GM12874 (cell line): ENCODE results near the gene PDE11A.

Experiments used
- TF ChIP-seq, protein P1 (sequence below): IDR thresholded peaks from 2 replicates; pipeline ENCODE4 v1.5.1; 2011; ENCODE audit warnings: low read depth, mild to moderate bottlenecking, control low read depth, low read length, moderate library complexity; ENCODE audit not compliant: insufficient read depth

The PDE11A gene

DNA sequence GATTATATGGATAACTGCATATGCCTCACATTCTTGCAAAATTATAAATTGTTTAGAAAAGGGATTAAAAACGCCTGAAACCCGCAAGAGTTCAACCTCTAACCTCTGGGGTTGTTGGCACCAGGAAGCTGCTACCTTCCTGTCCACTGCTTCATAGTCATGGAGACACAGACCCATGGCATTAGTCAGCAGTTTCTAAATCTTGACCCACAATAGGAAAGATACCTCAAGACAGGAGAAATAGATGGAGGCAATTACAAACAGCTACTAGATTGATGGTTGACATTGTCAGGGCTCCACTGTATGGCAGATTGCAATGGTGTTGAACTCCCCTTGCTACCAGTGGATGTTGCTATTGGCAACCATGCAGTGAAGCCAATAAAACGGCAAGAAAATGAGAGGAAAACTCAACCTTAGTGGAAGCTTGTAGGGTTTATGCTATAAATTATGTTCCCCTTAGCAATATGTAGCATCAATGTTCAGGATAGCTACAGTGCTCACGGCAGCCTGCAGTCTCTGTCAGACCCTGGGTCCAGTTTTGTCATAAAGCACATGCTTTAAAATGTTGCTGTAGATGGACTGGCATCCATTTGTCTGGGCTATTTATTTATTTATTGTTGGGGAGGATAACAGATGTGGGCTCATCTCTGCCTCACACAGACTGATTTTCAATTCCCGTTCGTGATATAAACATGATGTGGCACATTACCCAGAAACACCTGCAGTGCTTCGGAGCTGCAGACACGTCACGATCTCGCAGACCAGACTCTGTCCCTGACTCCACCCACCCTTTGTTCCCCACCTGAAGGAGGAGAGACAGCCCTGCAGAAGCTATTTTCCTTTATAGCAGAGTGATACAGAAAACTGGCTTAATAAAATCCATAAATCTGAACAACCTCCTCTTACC, 446.6 kb downstream of the PDE11A start:
- TF ChIP-seq, protein P1, sequence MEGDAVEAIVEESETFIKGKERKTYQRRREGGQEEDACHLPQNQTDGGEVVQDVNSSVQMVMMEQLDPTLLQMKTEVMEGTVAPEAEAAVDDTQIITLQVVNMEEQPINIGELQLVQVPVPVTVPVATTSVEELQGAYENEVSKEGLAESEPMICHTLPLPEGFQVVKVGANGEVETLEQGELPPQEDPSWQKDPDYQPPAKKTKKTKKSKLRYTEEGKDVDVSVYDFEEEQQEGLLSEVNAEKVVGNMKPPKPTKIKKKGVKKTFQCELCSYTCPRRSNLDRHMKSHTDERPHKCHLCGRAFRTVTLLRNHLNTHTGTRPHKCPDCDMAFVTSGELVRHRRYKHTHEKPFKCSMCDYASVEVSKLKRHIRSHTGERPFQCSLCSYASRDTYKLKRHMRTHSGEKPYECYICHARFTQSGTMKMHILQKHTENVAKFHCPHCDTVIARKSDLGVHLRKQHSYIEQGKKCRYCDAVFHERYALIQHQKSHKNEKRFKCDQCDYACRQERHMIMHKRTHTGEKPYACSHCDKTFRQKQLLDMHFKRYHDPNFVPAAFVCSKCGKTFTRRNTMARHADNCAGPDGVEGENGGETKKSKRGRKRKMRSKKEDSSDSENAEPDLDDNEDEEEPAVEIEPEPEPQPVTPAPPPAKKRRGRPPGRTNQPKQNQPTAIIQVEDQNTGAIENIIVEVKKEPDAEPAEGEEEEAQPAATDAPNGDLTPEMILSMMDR: no peak

DNA sequence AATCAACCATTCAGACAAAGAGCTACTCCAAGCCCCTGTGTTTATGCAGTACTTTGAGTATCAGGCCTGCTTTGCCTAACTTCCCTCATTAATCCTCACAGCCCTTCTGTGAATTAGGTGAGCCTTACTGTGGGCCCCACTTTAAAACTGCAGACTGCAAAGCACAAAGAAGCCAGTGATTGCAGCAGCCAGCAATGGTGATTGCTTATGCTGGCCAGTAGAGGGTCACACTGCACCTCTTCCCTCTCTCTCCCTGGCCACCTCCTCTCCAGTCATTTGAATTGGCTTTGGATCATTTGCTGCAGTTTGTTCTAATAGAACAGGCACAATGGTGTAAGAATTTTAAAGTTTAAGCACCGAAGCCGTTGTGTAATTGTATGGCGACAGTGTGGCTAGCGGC, 450.1 kb downstream of the PDE11A start:
- TF ChIP-seq, protein P1: peak; percentile 35; the same call in 1 of the 2 replicates

DNA sequence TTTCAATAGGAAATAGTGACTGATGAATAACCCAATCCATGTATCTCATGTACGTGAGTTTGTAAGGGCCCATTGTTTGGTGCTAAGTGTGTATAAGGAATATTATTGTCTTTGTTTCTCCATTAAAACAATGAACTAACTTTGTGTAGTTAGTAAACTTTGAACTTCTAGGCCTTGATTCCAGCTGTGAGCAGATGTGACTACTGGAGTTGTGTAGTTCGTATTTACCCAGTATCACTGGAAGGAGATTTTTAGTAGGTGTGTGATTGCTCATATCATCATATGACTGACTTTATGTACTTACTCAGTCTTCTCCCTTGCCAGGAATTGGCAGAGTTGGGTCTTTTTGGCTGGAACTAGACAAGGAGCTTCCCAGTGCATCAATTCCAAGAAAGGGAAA, 452.6 kb downstream of the PDE11A start:
- TF ChIP-seq, protein P1: no peak

DNA sequence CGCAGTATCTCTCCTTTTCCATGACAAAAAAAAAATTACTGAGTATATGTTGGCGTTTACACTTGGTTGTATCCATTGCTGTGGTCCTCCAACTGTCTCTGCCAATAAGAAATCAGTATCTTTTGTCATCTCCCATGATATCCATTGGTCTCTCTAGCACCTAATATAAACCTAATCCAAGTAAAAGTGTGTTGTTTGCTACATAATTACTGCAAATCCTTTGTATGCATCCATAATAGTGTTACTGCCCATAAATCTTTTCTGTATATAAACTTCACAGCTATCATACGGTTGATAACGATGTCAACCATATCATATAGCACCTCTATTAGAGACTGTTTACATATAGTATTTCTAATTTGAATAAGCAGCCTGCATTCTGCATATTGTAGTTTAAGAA, 453.1 kb downstream of the PDE11A start:
- TF ChIP-seq, protein P1: no peak

DNA sequence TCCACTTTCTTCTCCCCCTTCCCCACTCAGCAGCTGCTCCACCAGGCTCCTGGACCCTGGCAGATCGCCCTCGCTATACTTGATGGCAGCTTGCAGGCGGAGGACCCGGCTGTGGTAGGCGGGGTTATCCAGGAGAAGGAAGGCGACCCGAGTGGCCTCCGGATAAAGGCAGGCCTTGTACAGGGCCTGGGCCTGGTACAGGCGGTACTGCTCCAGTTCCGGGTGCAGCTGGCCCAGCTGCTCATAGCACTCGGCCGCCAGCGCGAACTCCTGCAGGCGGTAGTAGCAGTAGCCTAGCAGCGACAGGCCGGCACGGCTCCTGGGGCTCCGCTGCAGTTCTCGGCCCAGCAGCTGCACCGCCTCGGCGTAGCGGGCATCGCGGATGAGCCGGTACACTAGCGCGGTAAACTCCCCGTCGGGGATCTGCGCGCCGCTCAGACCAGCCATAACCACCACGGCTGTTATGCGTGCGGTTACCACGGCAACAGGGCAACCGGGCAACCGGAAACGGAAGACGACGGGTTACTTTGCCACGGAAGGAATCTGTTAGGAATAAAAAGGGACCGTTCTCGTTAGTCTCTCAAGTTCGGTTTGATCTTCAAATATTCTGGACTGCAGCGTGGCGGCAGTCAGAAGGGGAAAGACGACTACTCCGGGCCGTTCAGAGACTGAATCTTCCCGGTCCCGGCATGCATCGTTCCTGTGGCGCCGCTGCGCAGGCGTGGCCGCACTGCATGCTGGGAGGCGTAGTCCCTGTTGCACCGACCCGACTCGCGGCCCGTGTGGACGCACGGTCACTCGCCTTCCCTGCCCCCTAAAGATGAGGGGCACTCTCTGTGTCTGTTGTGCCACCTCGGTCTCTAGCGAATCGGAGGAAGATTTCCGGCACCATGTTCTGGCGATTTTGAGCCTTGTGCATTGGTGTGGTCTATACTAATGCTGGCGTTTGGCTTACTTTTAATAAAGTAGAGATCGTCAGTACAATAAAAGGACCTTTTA, 454.0 kb downstream of the PDE11A start:
- TF ChIP-seq, protein P1: no peak

DNA sequence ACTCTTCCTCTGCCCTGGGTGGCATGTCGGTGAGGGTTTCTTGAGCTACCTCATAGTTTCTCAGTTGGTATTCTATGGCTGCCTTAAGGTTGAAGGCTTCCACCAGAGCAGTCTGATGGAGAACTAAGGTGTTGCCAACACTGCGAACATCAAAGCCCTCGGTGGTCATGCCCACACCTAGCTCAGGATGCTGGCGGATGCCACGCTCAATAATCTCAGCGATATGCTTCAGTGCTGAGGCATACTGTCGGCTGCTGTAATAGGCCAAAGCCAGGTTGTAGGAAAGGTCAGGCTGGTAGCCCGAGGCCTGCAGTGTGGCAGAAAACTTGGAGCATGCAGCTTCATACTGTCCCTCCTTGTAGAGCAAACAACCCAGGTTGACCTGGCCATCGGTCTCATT, 454.7 kb downstream of the PDE11A start:
- TF ChIP-seq, protein P1: no peak

DNA sequence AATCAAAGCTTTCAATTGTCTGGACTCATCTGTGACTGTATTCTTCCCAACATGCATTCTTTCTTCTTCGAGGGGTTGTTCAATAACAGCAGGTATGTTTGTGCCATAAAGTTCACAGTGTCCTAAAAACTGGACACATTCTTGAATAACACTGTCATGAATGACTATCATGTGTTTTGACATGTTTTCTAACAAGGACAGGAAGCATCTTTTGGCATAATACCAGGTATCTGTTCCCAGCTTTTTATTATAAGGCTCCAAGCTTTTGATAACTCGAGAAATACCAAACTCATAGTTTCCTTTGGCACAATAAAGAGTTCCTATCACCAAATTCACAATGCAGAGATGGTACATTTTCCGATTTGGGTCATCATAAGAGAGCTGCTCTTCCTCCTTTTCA, 455.8 kb downstream of the PDE11A start:
- TF ChIP-seq, protein P1: no peak
